HUES64 (cell line): Measurements from ENCODE around the gene SHISAL2A.

Experiments
- H3K27ac ChIP-seq: 2 replicates; pipeline ENCODE4 v1.7.0; 2013; ENCODE audit warnings: low read depth, low read length, inconsistent platforms
- H3K27me3 ChIP-seq: 2 replicates; pipeline ENCODE4 v1.6.1; 2013; ENCODE audit warnings: mild to moderate bottlenecking, low read length; ENCODE audit not compliant: insufficient read depth
- H3K36me3 ChIP-seq: 2 replicates; pipeline ENCODE4 v1.6.1; 2013; ENCODE audit warnings: mild to moderate bottlenecking, low read length; ENCODE audit not compliant: insufficient read depth
- H3K4me1 ChIP-seq: 2 replicates; pipeline ENCODE4 v1.6.1; 2013; ENCODE audit warnings: mild to moderate bottlenecking, low read length, moderate library complexity; ENCODE audit not compliant: insufficient read depth
- H3K4me3 ChIP-seq: 2 replicates; pipeline ENCODE4 v1.5.1; 2013; ENCODE audit warnings: mild to moderate bottlenecking, low read length, moderate library complexity
- H3K9ac ChIP-seq: 2 replicates; pipeline ENCODE4 v1.6.1; 2013; ENCODE audit warnings: mild to moderate bottlenecking, low read depth, low read length
- H3K9me3 ChIP-seq: 2 replicates; pipeline ENCODE4 v1.6.1; 2013; ENCODE audit warnings: low read depth, low read length; ENCODE audit not compliant: insufficient read depth
- WGBS: fragments of 150-250, 120-280 bp; methylation state at CpG from one replicate; pipeline ENCODE4 v1.1.7; 2013; ENCODE audit warnings: missing lambda C conversion rate; 5-methylcytosine and 5-hydroxymethylcytosine counted together

The SHISAL2A gene

GRCh38 chr1:52621950-52622349 is 11.0 kb upstream of the SHISAL2A start:
- no peak overlapping the region for H3K4me3 ChIP-seq
- no peaks in the 10 kb centered on the region for H3K4me1 ChIP-seq
- peaks cover 12% of the 10 kb centered on the region; the same call in 1 of the 2 replicates for H3K9me3 ChIP-seq
- H3K9ac ChIP-seq, result no peak overlapping the region
- H3K27ac ChIP-seq, result no peak overlapping the region
- H3K36me3 ChIP-seq, result no peaks in the 10 kb centered on the region
- WGBS, result 92% methylated on average over 2 of the region's 2 CpGs
- H3K27me3 ChIP-seq, result no peaks in the 10 kb centered on the region

DNA sequence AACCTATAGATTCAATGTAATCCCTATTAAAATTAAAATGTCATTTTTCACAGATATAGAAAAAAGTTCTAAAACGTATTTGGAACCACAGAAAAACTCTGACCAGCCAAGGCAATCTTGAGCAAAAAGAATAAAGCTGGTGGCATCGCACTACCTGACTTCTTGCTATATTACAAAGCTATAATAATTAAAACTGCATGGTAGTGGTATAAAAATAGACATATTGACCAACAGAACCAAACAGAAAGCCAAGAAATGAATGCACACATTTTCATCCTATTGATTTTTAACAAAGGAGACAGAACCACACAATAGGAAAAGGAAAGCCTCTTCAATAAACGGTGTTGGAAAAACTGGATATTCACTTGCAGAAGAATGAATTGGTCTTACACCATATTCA is 9.2 kb upstream of the SHISAL2A start:
- Histone ChIP-seq H3K27me3 (no peaks in the 10 kb centered on the region), H3K4me1 (no peaks in the 10 kb centered on the region), H3K27ac (no peak overlapping the region), H3K9ac (no peak overlapping the region), H3K36me3 (no peaks in the 10 kb centered on the region), H3K4me3 (no peak overlapping the region), H3K9me3 (peaks cover 12% of the 10 kb centered on the region; the same call in 1 of the 2 replicates)
- WGBS, result 86% methylated on average over 1 of the region's 3 CpGs

- H3K9ac ChIP-seq, result no peak overlapping the region
- H3K27me3 ChIP-seq, result peaks cover 16% of the 10 kb centered on the region
- no peak overlapping the region for H3K27ac ChIP-seq
- peaks cover 6% of the 10 kb centered on the region; the same call in 1 of the 2 replicates for H3K9me3 ChIP-seq
- no peaks in the 10 kb centered on the region for H3K36me3 ChIP-seq
- no peak overlapping the region for H3K4me3 ChIP-seq
- no peaks in the 10 kb centered on the region for H3K4me1 ChIP-seq
- WGBS, result 85% methylated on average over 2 of the region's 2 CpGs
Measured at GRCh38 chr1:52627028-52627427, 5.9 kb upstream of the SHISAL2A start.

GRCh38 chr1:52628614-52629324 is 4.2 kb upstream of the SHISAL2A start:
- Histone ChIP-seq H3K27ac (no peak overlapping the region), H3K9me3 (peaks cover 3% of the 10 kb centered on the region; the same call in 1 of the 2 replicates), H3K9ac (no peak overlapping the region), H3K4me3 (no peak overlapping the region), H3K27me3 (peaks cover 34% of the 10 kb centered on the region), H3K4me1 (peaks cover 4% of the 10 kb centered on the region; the same call in 1 of the 2 replicates), H3K36me3 (no peaks in the 10 kb centered on the region)
- WGBS, result 84% methylated on average over 5 of the region's 8 CpGs

DNA sequence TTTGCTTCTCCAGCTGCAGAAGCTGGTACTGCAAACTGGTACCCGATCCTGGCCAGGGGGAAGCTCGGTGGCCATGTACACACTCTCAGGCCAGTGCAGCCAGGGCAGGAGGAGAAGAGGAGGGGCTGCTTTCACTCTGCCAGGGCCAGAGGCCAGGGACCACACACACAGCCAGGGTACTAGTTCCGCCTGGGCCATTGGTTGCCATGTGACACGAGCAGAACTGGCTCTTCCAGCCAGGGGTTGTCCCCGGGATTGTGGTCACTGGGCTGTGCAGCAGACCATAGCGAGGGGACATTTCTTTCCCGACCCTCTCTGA is 3.7 kb upstream of the SHISAL2A start:
- Histone ChIP-seq H3K36me3 (no peaks in the 10 kb centered on the region), H3K27me3 (peaks cover 39% of the 10 kb centered on the region), H3K9me3 (no peaks in the 10 kb centered on the region), H3K27ac (no peak overlapping the region), H3K4me1 (peaks cover 4% of the 10 kb centered on the region; the same call in 1 of the 2 replicates), H3K4me3 (no peak overlapping the region), H3K9ac (no peak overlapping the region)
- WGBS, result 81% methylated on average over 7 of the region's 7 CpGs

- no peak overlapping the region for H3K9ac ChIP-seq
Measured at GRCh38 chr1:52629667-52630066, 3.3 kb upstream of the SHISAL2A start.

GRCh38 chr1:52631759-52632331 is 1.1 kb upstream of the SHISAL2A start:
- H3K9me3 ChIP-seq, result no peaks in the 10 kb centered on the region
- H3K27me3 ChIP-seq, result peaks cover 52% of the 10 kb centered on the region
- no peak overlapping the region for H3K27ac ChIP-seq
- H3K4me1 ChIP-seq, result peaks cover 4% of the 10 kb centered on the region; the same call in 1 of the 2 replicates
- WGBS, result 90% methylated on average over 8 of the region's 8 CpGs
- no peaks in the 10 kb centered on the region for H3K36me3 ChIP-seq
- no peak overlapping the region for H3K9ac ChIP-seq
- no peak overlapping the region for H3K4me3 ChIP-seq

More at GRCh38 chr1:52629667-52630066, 3.3 kb upstream of the SHISAL2A start:
- Histone ChIP-seq H3K27me3 (peaks cover 43% of the 10 kb centered on the region), H3K4me3 (no peak overlapping the region), H3K36me3 (no peaks in the 10 kb centered on the region), H3K27ac (no peak overlapping the region), H3K9me3 (no peaks in the 10 kb centered on the region), H3K4me1 (peaks cover 4% of the 10 kb centered on the region; the same call in 1 of the 2 replicates)
- WGBS, result 100% methylated on average over 1 of the region's 2 CpGs

DNA sequence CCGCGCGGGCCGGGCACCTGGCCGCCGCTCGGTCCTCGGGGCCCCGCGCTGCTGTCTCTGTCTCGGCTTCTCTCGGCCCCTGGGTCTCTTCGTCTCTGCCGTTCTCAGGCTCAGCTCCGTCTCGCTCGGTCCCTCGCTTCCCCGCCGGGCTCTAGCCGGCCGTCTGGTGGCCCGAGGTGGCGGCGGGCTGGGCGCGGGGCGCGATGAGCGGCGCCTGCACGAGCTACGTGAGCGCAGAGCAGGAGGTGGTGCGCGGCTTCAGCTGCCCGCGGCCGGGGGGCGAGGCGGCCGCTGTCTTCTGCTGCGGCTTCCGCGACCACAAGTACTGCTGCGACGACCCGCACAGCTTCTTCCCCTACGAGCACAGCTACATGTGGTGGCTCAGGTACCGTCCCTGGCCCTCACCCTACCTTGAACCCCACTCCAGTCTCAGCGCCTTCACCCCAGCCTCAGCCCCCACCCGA is 355 bp downstream of the SHISAL2A start:
- Histone ChIP-seq H3K9ac (peak overlapping the region; percentile 9; the same call in 1 of the 2 replicates), H3K36me3 (no peaks in the 10 kb centered on the region), H3K4me3 (peak overlapping the region; percentile 47), H3K9me3 (no peaks in the 10 kb centered on the region), H3K4me1 (peaks cover 4% of the 10 kb centered on the region; the same call in 1 of the 2 replicates), H3K27ac (no peak overlapping the region), H3K27me3 (peaks cover 52% of the 10 kb centered on the region)
- WGBS, result 5% methylated on average over 52 of the region's 52 CpGs

GRCh38 chr1:52634111-52634510 is 1.1 kb downstream of the SHISAL2A start:
- no peaks in the 10 kb centered on the region for H3K36me3 ChIP-seq
- H3K4me1 ChIP-seq, result peaks cover 4% of the 10 kb centered on the region; the same call in 1 of the 2 replicates
- no peak overlapping the region for H3K27ac ChIP-seq
- H3K9ac ChIP-seq, result no peak overlapping the region
- no peak overlapping the region for H3K4me3 ChIP-seq
- no peaks in the 10 kb centered on the region for H3K9me3 ChIP-seq
- 90% methylated on average over 4 of the region's 4 CpGs for WGBS
- peaks cover 52% of the 10 kb centered on the region for H3K27me3 ChIP-seq

- peaks cover 4% of the 10 kb centered on the region; the same call in 1 of the 2 replicates for H3K4me1 ChIP-seq
- 80% methylated on average over 2 of the region's 4 CpGs for WGBS
- H3K27me3 ChIP-seq, result peaks cover 50% of the 10 kb centered on the region
- no peak overlapping the region for H3K27ac ChIP-seq
- H3K9me3 ChIP-seq, result no peaks in the 10 kb centered on the region
- H3K9ac ChIP-seq, result no peak overlapping the region
- no peak overlapping the region for H3K4me3 ChIP-seq
- H3K36me3 ChIP-seq, result no peaks in the 10 kb centered on the region
Measured at GRCh38 chr1:52635321-52636089, 2.5 kb downstream of the SHISAL2A start.
